ENCODE data around the gene BDH1.
"Not testable (repeated sequence)": the region's sequence is repeated elsewhere in the genome, so short reads cannot be mapped to it uniquely, and the experiment has no call there.

BDH1 gene

GRCh38 chr3:197597335-197597734 is 41.6 kb upstream of the BDH1 start:
- TF ChIP-seq CTCF (IDR thresholded peaks at IDR 0.05; ENCODE audit: extremely low read depth, missing control alignments) = no peak

GRCh38 chr3:197595470-197596185 is 39.9 kb upstream of the BDH1 start:
- no peak for TF ChIP-seq CTCF (IDR thresholded peaks at IDR 0.05; ENCODE audit: extremely low read depth, missing control alignments)
- DNase-seq (ENCODE audit: low spot score) = no peak

More at GRCh38 chr3:197597335-197597734, 41.6 kb upstream of the BDH1 start:
- no peak for DNase-seq (ENCODE audit: low spot score)

- TF ChIP-seq CTCF (IDR thresholded peaks at IDR 0.05; ENCODE audit: extremely low read depth, missing control alignments) = no peak
- DNase-seq (ENCODE audit: low spot score) = no peak
Observed at GRCh38 chr3:197593046-197593380, 37.2 kb upstream of the BDH1 start.

- no peak for DNase-seq (ENCODE audit: low spot score)
- TF ChIP-seq CTCF (IDR thresholded peaks at IDR 0.05; ENCODE audit: extremely low read depth, missing control alignments) = no peak
Observed at GRCh38 chr3:197592361-197593045, 36.7 kb upstream of the BDH1 start.

- no peak for TF ChIP-seq CTCF (IDR thresholded peaks at IDR 0.05; ENCODE audit: extremely low read depth, missing control alignments)
Observed at GRCh38 chr3:197591816-197592215, 36.0 kb upstream of the BDH1 start.

GRCh38 chr3:197590313-197590962 is 34.7 kb upstream of the BDH1 start:
- DNase-seq (ENCODE audit: low spot score) = no peak
- TF ChIP-seq CTCF (IDR thresholded peaks at IDR 0.05; ENCODE audit: extremely low read depth, missing control alignments) = no peak

More at GRCh38 chr3:197591816-197592215, 36.0 kb upstream of the BDH1 start:
- DNase-seq (ENCODE audit: low spot score) = no peak

- DNase-seq (ENCODE audit: low spot score) = no peak
- TF ChIP-seq CTCF (IDR thresholded peaks at IDR 0.05; ENCODE audit: extremely low read depth, missing control alignments) = no peak
Observed at GRCh38 chr3:197589545-197589944, 33.8 kb upstream of the BDH1 start.

- not testable (repeated sequence) for DNase-seq (ENCODE audit: low spot score)
Observed at GRCh38 chr3:197586768-197587167, 31.0 kb upstream of the BDH1 start.
